ENCODE results near the gene PHYKPL.

Gene PHYKPL

GRCh38 chr5:178278358-178279023 lies 45.9 kb upstream of the PHYKPL start:
- Histone ChIP-seq H3K27me3 (ENCODE audit: insufficient read depth, poor library complexity, severe bottlenecking) (no peaks in the 10 kb centered on the region), H3K27ac (replicated peaks) (no peak overlapping the region), H3K4me3 (replicated peaks; ENCODE audit: insufficient read depth, low read length) (no peak overlapping the region)
- TF ChIP-seq SPI1 (IDR thresholded peaks at IDR 0.05; ENCODE audit: borderline replicate concordance, low read depth) (no peak), REST (IDR thresholded peaks at IDR 0.05; ENCODE audit: insufficient replicate concordance, low read depth) (no peak), POLR2AphosphoS5 (IDR thresholded peaks at IDR 0.05; ENCODE audit: low read depth) (no peak), CTCF (IDR thresholded peaks at IDR 0.05; ENCODE audit: insufficient read depth, low read length) (no peak), GABPA (IDR thresholded peaks at IDR 0.05; ENCODE audit: low read depth) (no peak)
- DNase-seq (ENCODE audit: low read depth in 1 of 2, low spot score in 1 of 2) = no peak

- TF ChIP-seq GABPA (IDR thresholded peaks at IDR 0.05; ENCODE audit: low read depth) (no peak), REST (IDR thresholded peaks at IDR 0.05; ENCODE audit: insufficient replicate concordance, low read depth) (no peak), POLR2AphosphoS5 (IDR thresholded peaks at IDR 0.05; ENCODE audit: low read depth) (no peak; the same call in 1 of the 2 replicates), SPI1 (IDR thresholded peaks at IDR 0.05; ENCODE audit: borderline replicate concordance, low read depth) (no peak), CTCF (IDR thresholded peaks at IDR 0.05; ENCODE audit: insufficient read depth, low read length) (no peak)
- Histone ChIP-seq H3K27ac (replicated peaks) (no peak overlapping the region), H3K4me3 (replicated peaks; ENCODE audit: insufficient read depth, low read length) (no peak overlapping the region), H3K27me3 (ENCODE audit: insufficient read depth, poor library complexity, severe bottlenecking) (no peaks in the 10 kb centered on the region)
- no peak for DNase-seq (ENCODE audit: low read depth in 1 of 2, low spot score in 1 of 2)
Observed at GRCh38 chr5:178277866-178278265, 45.3 kb upstream of the PHYKPL start.

GRCh38 chr5:178277346-178277745 lies 44.7 kb upstream of the PHYKPL start:
- no peak overlapping the region for H3K4me3 ChIP-seq (replicated peaks; ENCODE audit: insufficient read depth, low read length)
- no peaks in the 10 kb centered on the region for H3K27me3 ChIP-seq (ENCODE audit: insufficient read depth, poor library complexity, severe bottlenecking)
- TF ChIP-seq SPI1 (IDR thresholded peaks at IDR 0.05; ENCODE audit: borderline replicate concordance, low read depth) = no peak
- DNase-seq (ENCODE audit: low read depth in 1 of 2, low spot score in 1 of 2) = no peak
- H3K27ac ChIP-seq (replicated peaks) = no peak overlapping the region

- no peak for DNase-seq (ENCODE audit: low read depth in 1 of 2, low spot score in 1 of 2)
- TF ChIP-seq GABPA (IDR thresholded peaks at IDR 0.05; ENCODE audit: low read depth) = no peak
- TF ChIP-seq POLR2AphosphoS5 (IDR thresholded peaks at IDR 0.05; ENCODE audit: low read depth) = no peak
- TF ChIP-seq SPI1 (IDR thresholded peaks at IDR 0.05; ENCODE audit: borderline replicate concordance, low read depth) = no peak
- TF ChIP-seq REST (IDR thresholded peaks at IDR 0.05; ENCODE audit: insufficient replicate concordance, low read depth) = no peak
- TF ChIP-seq CTCF (IDR thresholded peaks at IDR 0.05; ENCODE audit: insufficient read depth, low read length) = no peak
- H3K27ac ChIP-seq (replicated peaks) = no peak overlapping the region
- H3K27me3 ChIP-seq (ENCODE audit: insufficient read depth, poor library complexity, severe bottlenecking) = no peaks in the 10 kb centered on the region
- no peak overlapping the region for H3K4me3 ChIP-seq (replicated peaks; ENCODE audit: insufficient read depth, low read length)
Observed at GRCh38 chr5:178274781-178275537, 42.4 kb upstream of the PHYKPL start.
